H1 (cell line): Measurements from ENCODE around the gene TAAR8. TPM values are rescaled to one million over a fixed set of nuclear protein-coding genes. Genes with fewer than 3 reads are reported as not detected.
A peak's percentile ranks its signal among the peaks of the same experiment; 100 is the strongest.

Experiments
- CTCF ChIA-PET: fragments of 300-600 bp; sonication (Branson Sonifier 250); formaldehyde crosslinking; loops from one replicate; lab custom pipeline; 2021; ENCODE audit not compliant: partially characterized antibody; lab: Charles Lee
- POLR2A ChIA-PET: fragments of 300-600 bp; sonication (Branson Sonifier 250); formaldehyde crosslinking; loops from one replicate; lab custom pipeline; 2021; ENCODE audit warnings: inconsistent platforms; ENCODE audit not compliant: partially characterized antibody; lab: Charles Lee
- DNase-seq, 2 experiments: peaks; one replicate each; pipeline versions ENCODE4 v3.0.0 to v3.0.0-alpha.2; 2010 to 2022; ENCODE audit warnings: low spot score in 2 of 2, low read depth in 1 of 2, mixed read lengths in 1 of 2
- FAIRE-seq: peaks from 2 replicates; lab custom pipeline; 2011; peaks lifted over from hg19 to GRCh38; lab: Jason Lieb, UNC
- H2AFZ ChIP-seq: 2 replicates; pipeline ENCODE4 v1.8.1; 2012; ENCODE audit warnings: low read length, inconsistent platforms
- H2AK5ac ChIP-seq: 2 replicates; pipeline ENCODE4 v1.6.1; 2013; ENCODE audit warnings: low read depth, low read length
- H2BK120ac ChIP-seq: replicated peaks from 2 replicates; pipeline ENCODE3; 2013; ENCODE audit warnings: low read depth, low read length, inconsistent platforms
- H2BK12ac ChIP-seq: 2 replicates; pipeline ENCODE4 v1.6.1; 2013; ENCODE audit warnings: low read depth, low read length
- H2BK15ac ChIP-seq: 2 replicates; pipeline ENCODE4 v1.6.1; 2013; ENCODE audit warnings: low read length
- H2BK20ac ChIP-seq: 2 replicates; pipeline ENCODE4 v1.6.1; 2013; ENCODE audit warnings: low read length
- H2BK5ac ChIP-seq: 2 replicates; pipeline ENCODE4 v1.6.1; 2013; ENCODE audit warnings: low read depth, low read length
- H3K14ac ChIP-seq: 2 replicates; pipeline ENCODE4 v1.6.1; 2013; ENCODE audit warnings: inconsistent platforms; ENCODE audit not compliant: insufficient read length
- H3K18ac ChIP-seq: 2 replicates; pipeline ENCODE4 v1.6.1; 2013; ENCODE audit warnings: low read length; ENCODE audit errors: extremely low read depth
- H3K23ac ChIP-seq: 2 replicates; pipeline ENCODE4 v1.6.1; 2013; ENCODE audit warnings: inconsistent platforms; ENCODE audit not compliant: insufficient read length
- H3K23me2 ChIP-seq: 2 replicates; pipeline ENCODE4 v1.6.1; 2013; ENCODE audit warnings: low read depth, low read length
- H3K27ac ChIP-seq: 2 replicates; pipeline ENCODE4 v1.6.1; 2011; ENCODE audit warnings: low read depth, low read length, inconsistent platforms
- H3K27me3 ChIP-seq, 4 experiments: replicated peaks in 1 of 4; 1 replicate in 1 of 4; 2 replicates in 3 of 4; pipeline versions ENCODE4 v1.6.1 to v1.8.1; 2011 to 2013; ENCODE audit warnings: low read length in 3 of 4, mild to moderate bottlenecking in 3 of 4, inconsistent platforms in 2 of 4, mixed read lengths in 2 of 4, moderate library complexity in 1 of 4; ENCODE audit not compliant: control insufficient read depth in 3 of 4, insufficient read depth in 3 of 4; ENCODE audit errors: extremely low read depth in 1 of 4
- H3K36me3 ChIP-seq, 4 experiments: 2 replicates each; pipeline versions ENCODE4 v1.6.1 to v1.8.1; 2011 to 2013; ENCODE audit warnings: mild to moderate bottlenecking in 4 of 4, low read length in 3 of 4, moderate library complexity in 2 of 4, control low read depth in 1 of 4, inconsistent platforms in 1 of 4; ENCODE audit not compliant: insufficient read depth in 4 of 4, control insufficient read depth in 2 of 4
- H3K4ac ChIP-seq: replicated peaks from 2 replicates; pipeline ENCODE3; 2013; ENCODE audit warnings: low read length, low read depth, mixed read lengths, inconsistent platforms; ENCODE audit not compliant: insufficient read length
- H3K4me1 ChIP-seq, 4 experiments: replicated peaks in 1 of 4; 1 replicate in 1 of 4; 2 replicates in 3 of 4; pipeline versions ENCODE4 v1.6.1 to v1.8.1; 2011 to 2013; ENCODE audit warnings: low read length in 3 of 4, inconsistent platforms in 2 of 4, mixed read lengths in 1 of 4; ENCODE audit not compliant: insufficient read depth in 4 of 4, control insufficient read depth in 3 of 4
- H3K4me2 ChIP-seq, 2 experiments: 2 replicates each; pipeline versions ENCODE4 v1.6.1 to v1.8.1; 2011 to 2013; ENCODE audit warnings: low read depth in 2 of 2, low read length in 2 of 2, control low read depth in 1 of 2, inconsistent platforms in 1 of 2, mild to moderate bottlenecking in 1 of 2; ENCODE audit not compliant: insufficient read depth in 1 of 2
- H3K4me3 ChIP-seq, 4 experiments: fragments of 200-600, 300-600 bp in 1 of 4; sonication (generic), shearing (Covaris generic), sonication (Bioruptor Twin) in 1 of 4; 2 replicates each; pipeline versions ENCODE4 v1.5.1 to v1.8.1; 2011 to 2016; ENCODE audit warnings: low read length in 4 of 4, low read depth in 3 of 4, control low read depth in 2 of 4, inconsistent platforms in 2 of 4, mild to moderate bottlenecking in 2 of 4, mixed read lengths in 1 of 4, moderate library complexity in 1 of 4; ENCODE audit not compliant: insufficient read depth in 2 of 4; ENCODE audit errors: extremely low read depth in 1 of 4
- H3K56ac ChIP-seq: replicated peaks from 2 replicates; pipeline ENCODE3; 2013; ENCODE audit warnings: low read depth, mild to moderate bottlenecking, mixed read lengths, low read length, inconsistent platforms; ENCODE audit not compliant: insufficient read length
- H3K79me1 ChIP-seq: 2 replicates; pipeline ENCODE4 v1.6.1; 2013; ENCODE audit warnings: low read depth, low read length, control low read depth
- H3K79me2 ChIP-seq, 2 experiments: 2 replicates each; pipeline versions ENCODE4 v1.6.1 to v1.8.1; 2012 to 2013; ENCODE audit warnings: low read length in 2 of 2, mild to moderate bottlenecking in 2 of 2, inconsistent platforms in 1 of 2; ENCODE audit not compliant: insufficient read depth in 2 of 2, control insufficient read depth in 1 of 2
- H3K9ac ChIP-seq, 4 experiments: replicated peaks in 1 of 4; 1 replicate in 1 of 4; 2 replicates in 3 of 4; pipeline versions ENCODE4 v1.6.1 to v1.8.1; 2011 to 2013; ENCODE audit warnings: low read depth in 3 of 4, low read length in 3 of 4, control low read depth in 2 of 4, mild to moderate bottlenecking in 2 of 4, moderate library complexity in 2 of 4, inconsistent platforms in 1 of 4; ENCODE audit errors: extremely low read depth in 1 of 4
- H3K9me3 ChIP-seq, 2 experiments: 2 replicates each; pipeline versions ENCODE4 v1.6.1 to v1.8.1; 2012 to 2013; ENCODE audit warnings: mild to moderate bottlenecking in 2 of 2, moderate library complexity in 2 of 2, control low read depth in 1 of 2, inconsistent platforms in 1 of 2, low read depth in 1 of 2, low read length in 1 of 2, mixed read lengths in 1 of 2; ENCODE audit not compliant: insufficient read depth in 2 of 2
- H4K20me1 ChIP-seq, 2 experiments: replicated peaks in 1 of 2; 2 replicates each; pipeline versions ENCODE3 to v1.8.1; 2011 to 2013; ENCODE audit warnings: inconsistent platforms in 2 of 2, low read length in 2 of 2, mild to moderate bottlenecking in 1 of 2; ENCODE audit not compliant: insufficient read depth in 2 of 2, control insufficient read depth in 1 of 2
- H4K5ac ChIP-seq: 2 replicates; pipeline ENCODE4 v1.6.1; 2013; ENCODE audit warnings: low read length, low read depth, mixed read lengths, inconsistent platforms; ENCODE audit not compliant: insufficient read length
- H4K8ac ChIP-seq: 2 replicates; pipeline ENCODE4 v1.8.0; 2013; ENCODE audit warnings: mild to moderate bottlenecking, moderate library complexity, low read length, inconsistent platforms; ENCODE audit not compliant: insufficient read depth; ENCODE audit errors: extremely low read depth
- H4K91ac ChIP-seq: replicated peaks from 2 replicates; pipeline ENCODE3; 2013; ENCODE audit warnings: low read length, mixed read lengths, inconsistent platforms; ENCODE audit not compliant: insufficient read length
- EZH2 ChIP-seq: fragments of 200-600 bp; sonication (generic); IDR thresholded peaks from 2 replicates; pipeline ENCODE4 v1.7.1; 2012; ENCODE audit warnings: low read depth, mild to moderate bottlenecking, moderate library complexity, low read length, inconsistent platforms; ENCODE audit not compliant: severe bottlenecking
- POU5F1 ChIP-seq: IDR thresholded peaks from 2 replicates; pipeline ENCODE4 v1.6.1; 2011; ENCODE audit warnings: low read depth, mild to moderate bottlenecking, low read length, moderate library complexity
- RXRA ChIP-seq: IDR thresholded peaks from 2 replicates; pipeline ENCODE4 v1.6.1; 2011; ENCODE audit warnings: low read depth, mild to moderate bottlenecking, low read length, moderate library complexity; ENCODE audit not compliant: insufficient read depth
- WGBS, 2 experiments: shearing (Covaris generic) in 1 of 2; methylation state at CpG; one replicate each; pipeline versions ENCODE4 v1.1.6 to v1.1.7; 2013 to 2015; ENCODE audit warnings: low lambda C conversion rate in 2 of 2, mixed read lengths in 2 of 2, inconsistent platforms in 1 of 2, low coverage in 1 of 2, missing lambda C conversion rate in 1 of 2; ENCODE audit not compliant: insufficient replicate concordance in 2 of 2, insufficient coverage in 1 of 2, insufficient read length in 1 of 2; ENCODE audit errors: extremely low coverage in 1 of 2, missing lambda C conversion rate in 1 of 2; 5-methylcytosine and 5-hydroxymethylcytosine counted together
- polyA plus RNA-seq, 7 experiments: library from polyadenylated mRNA; depleted of rRNA in 3 of 7; stranded (reverse) in 5 of 7; unstranded in 2 of 7; fragments of >200 nt in 5 of 7; fragments of 200-250 nt in 2 of 7; gene quantifications; 1 replicate in 5 of 7; 2 replicates in 1 of 7; 4 replicates in 1 of 7; pipeline versions ENCODE4 v1.2.1 to v1.2.3, GENCODE V29; 2011 to 2013; ENCODE audit warnings: missing spikeins in 2 of 7, mixed read lengths in 2 of 7
- total RNA-seq: library from RNA; stranded (reverse); fragmentation: NEBNext Ultra II Directional; extraction: Animal tissue kit (Norgen Biotek cat#: 25700); gene quantifications from 2 replicates; pipeline ENCODE4 v1.2.1, GENCODE V29; 2021

Gene TAAR8
- total and polyA plus RNA-seq, 2 of the 8 experiments (the other 6 are each of a cell fraction or from before 2014, with no cell fraction given) = not detected

DNA sequence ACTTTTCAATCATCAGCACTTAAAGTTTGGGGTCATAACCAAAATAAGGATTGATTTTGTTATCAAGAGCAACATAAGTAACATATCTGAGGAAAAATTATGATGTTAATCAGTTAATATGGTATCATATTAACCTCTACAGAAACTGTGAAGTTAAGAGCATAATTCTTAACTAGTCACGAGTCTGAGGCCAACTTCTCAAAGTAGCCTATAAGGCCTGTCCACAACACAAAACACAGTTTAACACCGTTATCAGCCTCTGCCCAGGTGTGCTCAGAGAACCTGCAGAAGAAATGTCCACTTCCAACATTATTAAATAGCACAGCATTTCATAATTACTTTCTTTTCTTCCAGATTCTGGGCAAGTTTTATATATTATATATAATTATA lies 40.6 kb upstream of the TAAR8 start:
- Histone ChIP-seq H4K91ac (no peak overlapping the region), H3K4me3 (peak overlapping the region in 2 of 4 experiments; percentile 54 to 83; a peak in 3 of 8 replicates), H2BK20ac (no peak overlapping the region), H3K79me2 (peaks cover 0 to 51% of the 10 kb centered on the region in 2 experiments; a peak in 3 of 4 replicates), H3K36me3 (no peaks in the 10 kb centered on the region), H3K18ac (no peak overlapping the region), H3K14ac (no peak overlapping the region), H3K56ac (no peak overlapping the region), H3K23ac (no peak overlapping the region), H2BK15ac (no peak overlapping the region), H3K23me2 (peaks cover 4% of the 10 kb centered on the region; the same call in 1 of the 2 replicates), H3K9ac (no peak overlapping the region), H4K8ac (no peak overlapping the region), H4K5ac (no peak overlapping the region), H4K20me1 (no peaks in the 10 kb centered on the region), H3K9me3 (no peaks in the 10 kb centered on the region), H3K4me2 (peak overlapping the region; percentile 77 to 94), H3K27ac (no peak overlapping the region), H3K4ac (peak overlapping the region; percentile 70), H2BK5ac (no peak overlapping the region), H2BK12ac (no peak overlapping the region), H2AFZ (no peak overlapping the region), H3K27me3 (no peaks in the 10 kb centered on the region), H3K79me1 (peaks cover 6% of the 10 kb centered on the region; the same call in 1 of the 2 replicates), H2AK5ac (no peak overlapping the region), H2BK120ac (no peak overlapping the region), H3K4me1 (peaks cover 0 to 4% (median under 1%) of the 10 kb centered on the region in 4 experiments; a peak in 3 of 7 replicates)
- POLR2A ChIA-PET = interaction anchor here (1.4 kb wide), 1 partner anchor 29 kb away, joined by 3 read pairs; no protein-coding TSS in a partner anchor
- TF ChIP-seq RXRA (no peak), POU5F1 (no peak), EZH2 (no peak)
- WGBS, 2 experiments = 62% methylated on average over 2 of the region's 2 CpGs; no CpG with 5 or more reads in 1 of the 2 experiments
- FAIRE-seq (no peak), DNase-seq (no peak)
- CTCF ChIA-PET = interaction anchor here (0.6 to 1.5 kb wide), 3 partner anchors 14 to 210 kb away, joined by 3 to 4 read pairs (median 3); no protein-coding TSS in a partner anchor
